ENCODE data around the gene LYRM4.

LYRM4 gene

GRCh38 chr6:5184218-5184617 is 76.5 kb downstream of the LYRM4 start:
- DNase-seq (ENCODE audit: low read depth), result no peak
- H3K4me3 ChIP-seq (ENCODE audit: low read depth, low read length), result no peak overlapping the region

GRCh38 chr6:5181510-5182317 is 79.0 kb downstream of the LYRM4 start:
- DNase-seq (ENCODE audit: low read depth), result no peak
- no peak overlapping the region for H3K4me3 ChIP-seq (ENCODE audit: low read depth, low read length)

GRCh38 chr6:5180636-5181035 is 80.1 kb downstream of the LYRM4 start:
- H3K4me3 ChIP-seq (ENCODE audit: low read depth, low read length), result no peak overlapping the region
- no peak for DNase-seq (ENCODE audit: low read depth)

- no peak for DNase-seq (ENCODE audit: low read depth)
- H3K4me3 ChIP-seq (ENCODE audit: low read depth, low read length), result no peak overlapping the region
Measured at GRCh38 chr6:5179917-5180316, 80.8 kb downstream of the LYRM4 start.

GRCh38 chr6:5178806-5179205 is 81.9 kb downstream of the LYRM4 start:
- no peak for DNase-seq (ENCODE audit: low read depth)
- no peak overlapping the region for H3K4me3 ChIP-seq (ENCODE audit: low read depth, low read length)

- DNase-seq (ENCODE audit: low read depth), result no peak
- H3K4me3 ChIP-seq (ENCODE audit: low read depth, low read length), result no peak overlapping the region
Measured at GRCh38 chr6:5175635-5176034, 85.1 kb downstream of the LYRM4 start.

- DNase-seq (ENCODE audit: low read depth), result no peak
- H3K4me3 ChIP-seq (ENCODE audit: low read depth, low read length), result no peak overlapping the region
Measured at GRCh38 chr6:5174756-5175549, 85.8 kb downstream of the LYRM4 start.

GRCh38 chr6:5174244-5174643 is 86.5 kb downstream of the LYRM4 start:
- no peak for DNase-seq (ENCODE audit: low read depth)
- no peak overlapping the region for H3K4me3 ChIP-seq (ENCODE audit: low read depth, low read length)

- DNase-seq (ENCODE audit: low read depth), result no peak
- no peak overlapping the region for H3K4me3 ChIP-seq (ENCODE audit: low read depth, low read length)
Measured at GRCh38 chr6:5173810-5174209, 86.9 kb downstream of the LYRM4 start.

- DNase-seq (ENCODE audit: low read depth), result no peak
- H3K4me3 ChIP-seq (ENCODE audit: low read depth, low read length), result no peak overlapping the region
Measured at GRCh38 chr6:5172897-5173474, 87.8 kb downstream of the LYRM4 start.

GRCh38 chr6:5172041-5172653 is 88.6 kb downstream of the LYRM4 start:
- DNase-seq (ENCODE audit: low read depth), result no peak
- no peak overlapping the region for H3K4me3 ChIP-seq (ENCODE audit: low read depth, low read length)

GRCh38 chr6:5167501-5167900 is 93.2 kb downstream of the LYRM4 start:
- no peak overlapping the region for H3K4me3 ChIP-seq (ENCODE audit: low read depth, low read length)
- DNase-seq (ENCODE audit: low read depth), result no peak

GRCh38 chr6:5164092-5164491 is 96.7 kb downstream of the LYRM4 start:
- no peak for DNase-seq (ENCODE audit: low read depth)

GRCh38 chr6:5163247-5163646 is 97.5 kb downstream of the LYRM4 start:
- H3K4me3 ChIP-seq (ENCODE audit: low read depth, low read length), result no peak overlapping the region
- DNase-seq (ENCODE audit: low read depth), result no peak

More at GRCh38 chr6:5164092-5164491, 96.7 kb downstream of the LYRM4 start:
- H3K4me3 ChIP-seq (ENCODE audit: low read depth, low read length), result no peak overlapping the region

GRCh38 chr6:5162355-5162754 is 98.4 kb downstream of the LYRM4 start:
- DNase-seq (ENCODE audit: low read depth), result no peak
- H3K4me3 ChIP-seq (ENCODE audit: low read depth, low read length), result no peak overlapping the region

- DNase-seq (ENCODE audit: low read depth), result no peak
- no peak overlapping the region for H3K4me3 ChIP-seq (ENCODE audit: low read depth, low read length)
Measured at GRCh38 chr6:5160206-5160605, 100.5 kb downstream of the LYRM4 start.

- no peak overlapping the region for H3K4me3 ChIP-seq (ENCODE audit: low read depth, low read length)
- DNase-seq (ENCODE audit: low read depth), result no peak
Measured at GRCh38 chr6:5159162-5159561, 101.6 kb downstream of the LYRM4 start.

- no peak for DNase-seq (ENCODE audit: low read depth)
- no peak overlapping the region for H3K4me3 ChIP-seq (ENCODE audit: low read depth, low read length)
Measured at GRCh38 chr6:5158180-5158579, 102.6 kb downstream of the LYRM4 start.

GRCh38 chr6:5157621-5158138 is 103.1 kb downstream of the LYRM4 start:
- DNase-seq (ENCODE audit: low read depth), result no peak
- H3K4me3 ChIP-seq (ENCODE audit: low read depth, low read length), result no peak overlapping the region

- DNase-seq (ENCODE audit: low read depth), result no peak
- no peak overlapping the region for H3K4me3 ChIP-seq (ENCODE audit: low read depth, low read length)
Measured at GRCh38 chr6:5156627-5157026, 104.1 kb downstream of the LYRM4 start.
